ENCODE results near the gene PAN3. TPM values are rescaled to one million over a fixed set of nuclear protein-coding genes. Genes with fewer than 3 reads are reported as not detected.

The PAN3 gene
- total and polyA plus RNA-seq, 4 experiments from 2014 or later: 2.8 to 66.7 (median 36.4) TPM

DNA sequence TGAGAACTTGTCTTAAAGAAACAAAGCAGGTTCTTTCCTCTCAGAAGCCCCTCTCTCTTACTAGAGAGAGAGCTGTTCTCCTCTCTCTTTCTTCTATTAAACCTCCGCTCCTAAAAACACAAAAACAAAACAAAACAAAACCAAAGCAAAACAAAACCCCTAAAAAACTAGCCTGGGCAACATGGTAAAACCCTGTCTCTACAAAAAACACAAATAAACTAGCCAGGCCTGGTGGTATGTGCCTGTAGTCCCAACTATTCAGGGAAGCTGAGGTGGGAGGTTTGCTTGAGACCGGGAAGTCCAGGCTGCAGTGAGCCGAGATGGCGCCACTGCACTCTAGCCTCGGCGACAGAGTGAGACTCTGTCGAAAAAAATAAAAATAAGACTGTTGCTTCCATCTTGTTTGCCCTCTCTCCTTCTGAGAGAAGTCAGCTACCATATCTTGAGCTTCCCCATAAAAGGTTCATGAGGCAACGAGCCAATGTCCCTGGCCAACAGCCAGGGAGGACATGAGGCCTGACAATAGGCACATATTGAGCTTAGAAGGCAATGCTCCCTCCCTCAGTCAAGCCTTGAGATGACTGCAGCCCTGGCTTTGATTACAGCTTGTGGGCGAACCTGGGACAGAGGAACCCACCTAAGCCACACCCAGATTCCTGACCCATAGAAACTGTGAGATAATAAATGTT lies 20.5 kb upstream of the PAN3 start:
- intact Hi-C loops (cut with micrococcal nuclease): no loop called here
- peaks cover 6% of the 10 kb centered on the region for H3K4me1 ChIP-seq (ENCODE audit: insufficient read depth, low read length)
- ChIA-PET POLR2A (ENCODE audit: partially characterized antibody) (interaction anchor here (1.3 kb wide), 1 partner anchor 20 kb away, joined by 4 read pairs; no protein-coding TSS in a partner anchor), CTCF (ENCODE audit: partially characterized antibody) (no interaction called here)
- Mint-ChIP-seq H3K36me3 (no peaks in the 10 kb centered on the region), H3K27me3 (peaks cover 2 to 5% of the 10 kb centered on the region in 2 donors), H3K9me3 (peaks cover 0 to 2% (median 0%) of the 10 kb centered on the region in 8 donors), H3K4me3 (no peak overlapping the region), H3K4me1 (peaks cover 4 to 11% (median 8%) of the 10 kb centered on the region in 4 donors), H3K27ac (no peak overlapping the region)
- no peak overlapping the region for H3K4me3 ChIP-seq (ENCODE audit: low read length in 2 of 2)
- H3K9me3 ChIP-seq (ENCODE audit: control insufficient read depth in 1 of 2, low read length in 2 of 2): no peaks in the 10 kb centered on the region
- no peaks in the 10 kb centered on the region for H3K36me3 ChIP-seq (ENCODE audit: insufficient read depth, low read length)
- no peak for DNase-seq
- no peaks in the 10 kb centered on the region for H3K27me3 ChIP-seq (ENCODE audit: insufficient read depth, low read length)
- H3K27ac ChIP-seq (ENCODE audit: low read depth, low read length): no peak overlapping the region

DNA sequence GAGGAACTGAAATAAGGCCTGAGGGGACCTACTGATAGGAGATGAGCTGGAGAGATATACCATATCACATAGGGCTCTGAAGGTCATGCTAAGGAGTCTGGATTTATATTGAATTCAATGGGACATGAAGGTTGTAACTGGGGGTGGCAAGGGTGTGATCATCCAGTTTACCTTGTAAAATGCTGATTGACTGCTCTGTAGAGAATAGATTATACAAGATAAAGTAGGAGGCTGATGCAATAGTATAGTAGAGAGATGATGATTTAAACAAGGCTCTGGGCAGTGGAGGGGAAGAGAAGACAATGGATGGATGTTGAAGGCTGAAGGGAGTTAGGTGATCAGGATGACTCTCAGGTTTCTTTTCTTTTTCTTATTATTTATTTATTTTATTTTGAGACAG lies 18.0 kb upstream of the PAN3 start:
- Histone ChIP-seq H3K36me3 (ENCODE audit: insufficient read depth, low read length) (no peaks in the 10 kb centered on the region), H3K9me3 (ENCODE audit: control insufficient read depth in 1 of 2, low read length in 2 of 2) (no peaks in the 10 kb centered on the region), H3K27ac (ENCODE audit: low read depth, low read length) (no peak overlapping the region), H3K4me3 (ENCODE audit: low read length in 2 of 2) (no peak overlapping the region), H3K4me1 (ENCODE audit: insufficient read depth, low read length) (peaks cover 6% of the 10 kb centered on the region), H3K27me3 (ENCODE audit: insufficient read depth, low read length) (no peaks in the 10 kb centered on the region)
- DNase-seq: no peak
- intact Hi-C loops (cut with micrococcal nuclease): no loop called here
- Mint-ChIP-seq H3K27ac (no peak overlapping the region), H3K4me3 (peak overlapping the region in 2 of 8 donors; percentile 4 to 15), H3K36me3 (no peaks in the 10 kb centered on the region), H3K27me3 (peaks cover 3 to 5% of the 10 kb centered on the region in 2 donors), H3K4me1 (peaks cover 4 to 11% (median 8%) of the 10 kb centered on the region in 4 donors), H3K9me3 (peaks cover 0 to 2% (median 0%) of the 10 kb centered on the region in 8 donors)
- CTCF ChIA-PET (ENCODE audit: partially characterized antibody): no interaction called here
- POLR2A ChIA-PET (ENCODE audit: partially characterized antibody): no interaction called here

DNA sequence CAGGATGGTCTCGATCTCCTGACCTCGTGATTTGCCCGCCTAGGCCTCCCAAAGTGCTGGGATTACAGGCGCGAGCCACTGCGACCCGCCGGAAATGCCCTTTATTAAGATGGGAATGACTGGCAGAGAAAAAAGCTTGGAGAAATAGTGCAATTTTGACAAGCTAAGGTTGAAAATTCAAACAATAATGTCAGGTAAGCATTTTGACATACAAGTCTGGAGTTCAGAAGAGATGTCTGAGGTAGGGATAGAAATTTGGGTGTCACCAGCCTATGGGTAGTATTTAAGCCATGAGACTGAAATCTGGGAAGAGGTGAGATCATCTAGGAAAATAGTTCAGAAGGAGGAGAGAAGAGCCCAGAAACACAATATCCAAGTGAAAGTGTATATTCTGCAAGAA lies 17.1 kb upstream of the PAN3 start:
- intact Hi-C loops (cut with micrococcal nuclease): no loop called here
- Mint-ChIP-seq H3K4me3 (peak overlapping the region in 6 of 8 donors; percentile 11 to 52 (median 15)), H3K36me3 (no peaks in the 10 kb centered on the region), H3K9me3 (peaks cover 0 to 2% (median 0%) of the 10 kb centered on the region in 8 donors), H3K27me3 (peaks cover 3 to 5% of the 10 kb centered on the region in 2 donors), H3K27ac (peak overlapping the region in 2 of 7 donors; percentile 6 to 17), H3K4me1 (peaks cover 4 to 11% (median 8%) of the 10 kb centered on the region in 4 donors)
- H3K27ac ChIP-seq (ENCODE audit: low read depth, low read length): no peak overlapping the region
- no peaks in the 10 kb centered on the region for H3K27me3 ChIP-seq (ENCODE audit: insufficient read depth, low read length)
- ChIA-PET POLR2A (ENCODE audit: partially characterized antibody) (no interaction called here), CTCF (ENCODE audit: partially characterized antibody) (interaction anchor here (0.6 kb wide), 1 partner anchor 64 kb away, joined by 3 read pairs; no protein-coding TSS in a partner anchor)
- no peaks in the 10 kb centered on the region for H3K9me3 ChIP-seq (ENCODE audit: control insufficient read depth in 1 of 2, low read length in 2 of 2)
- no peak for DNase-seq
- no peak overlapping the region for H3K4me3 ChIP-seq (ENCODE audit: low read length in 2 of 2)
- no peaks in the 10 kb centered on the region for H3K36me3 ChIP-seq (ENCODE audit: insufficient read depth, low read length)
- H3K4me1 ChIP-seq (ENCODE audit: insufficient read depth, low read length): peaks cover 6% of the 10 kb centered on the region

DNA sequence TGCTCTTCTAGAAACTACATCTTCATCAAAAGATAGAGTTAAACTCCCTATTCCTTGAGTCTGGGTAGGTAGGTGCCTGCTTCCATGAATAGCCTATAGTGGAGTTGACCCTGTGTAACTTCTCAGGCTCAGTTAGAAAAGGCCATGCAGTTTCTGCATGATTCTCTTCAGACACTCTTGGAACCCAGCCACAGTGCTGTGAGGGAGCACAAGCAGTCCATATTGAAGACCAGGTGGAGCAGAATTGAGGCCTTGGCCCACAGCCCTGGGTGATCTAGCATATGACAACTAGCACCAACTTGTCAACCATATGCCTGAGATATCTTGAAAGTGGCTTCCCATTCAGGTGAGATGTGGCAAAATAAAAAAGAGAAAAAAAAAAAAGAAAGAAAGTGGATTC lies 10.3 kb upstream of the PAN3 start:
- CTCF ChIA-PET (ENCODE audit: partially characterized antibody): no interaction called here
- Mint-ChIP-seq H3K36me3 (no peaks in the 10 kb centered on the region), H3K9me3 (no peaks in the 10 kb centered on the region), H3K4me1 (no peaks in the 10 kb centered on the region), H3K27me3 (peaks cover 0 to 2% of the 10 kb centered on the region in 2 donors), H3K27ac (no peak overlapping the region), H3K4me3 (no peak overlapping the region)
- POLR2A ChIA-PET (ENCODE audit: partially characterized antibody): no interaction called here
- H3K4me3 ChIP-seq (ENCODE audit: low read length in 2 of 2): no peak overlapping the region
- DNase-seq: no peak
- no peaks in the 10 kb centered on the region for H3K9me3 ChIP-seq (ENCODE audit: control insufficient read depth in 1 of 2, low read length in 2 of 2)
- no peaks in the 10 kb centered on the region for H3K36me3 ChIP-seq (ENCODE audit: insufficient read depth, low read length)
- no peaks in the 10 kb centered on the region for H3K27me3 ChIP-seq (ENCODE audit: insufficient read depth, low read length)
- H3K27ac ChIP-seq (ENCODE audit: low read depth, low read length): no peak overlapping the region
- intact Hi-C loops (cut with micrococcal nuclease): no loop called here
- H3K4me1 ChIP-seq (ENCODE audit: insufficient read depth, low read length): no peaks in the 10 kb centered on the region

DNA sequence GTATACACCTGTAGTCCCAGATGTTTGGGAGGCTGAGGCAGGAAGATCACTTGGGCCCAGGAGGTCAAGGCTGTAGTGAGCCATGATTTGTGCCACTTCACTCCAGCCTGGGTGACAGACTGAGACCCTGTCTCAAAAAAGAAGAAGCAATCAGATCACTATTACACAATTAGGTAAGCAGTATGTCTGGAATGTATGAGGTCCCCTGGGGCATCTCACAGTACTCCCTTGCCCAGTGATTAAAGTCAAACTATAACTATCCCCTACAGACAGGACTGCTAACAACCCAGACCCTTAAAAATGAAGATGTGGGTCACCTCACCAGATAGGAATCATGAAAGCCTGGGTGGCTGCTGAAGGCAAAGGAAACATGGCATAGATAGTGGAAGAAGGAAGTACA lies 9.4 kb upstream of the PAN3 start:
- ChIA-PET POLR2A (ENCODE audit: partially characterized antibody) (no interaction called here), CTCF (ENCODE audit: partially characterized antibody) (no interaction called here)
- no peaks in the 10 kb centered on the region for H3K36me3 Mint-ChIP-seq
- H3K27me3 Mint-ChIP-seq: no peaks in the 10 kb centered on the region
- no peaks in the 10 kb centered on the region for H3K9me3 Mint-ChIP-seq
- no peaks in the 10 kb centered on the region for H3K27me3 ChIP-seq (ENCODE audit: insufficient read depth, low read length)
- no peak overlapping the region for H3K4me3 Mint-ChIP-seq
- H3K4me3 ChIP-seq (ENCODE audit: low read length in 2 of 2): no peak overlapping the region
- H3K27ac Mint-ChIP-seq: no peak overlapping the region
- no peaks in the 10 kb centered on the region for H3K36me3 ChIP-seq (ENCODE audit: insufficient read depth, low read length)
- no peaks in the 10 kb centered on the region for H3K9me3 ChIP-seq (ENCODE audit: control insufficient read depth in 1 of 2, low read length in 2 of 2)
- H3K4me1 ChIP-seq (ENCODE audit: insufficient read depth, low read length): no peaks in the 10 kb centered on the region
- no peak for DNase-seq
- intact Hi-C loops (cut with micrococcal nuclease): no loop called here
- H3K4me1 Mint-ChIP-seq: no peaks in the 10 kb centered on the region
- H3K27ac ChIP-seq (ENCODE audit: low read depth, low read length): no peak overlapping the region

DNA sequence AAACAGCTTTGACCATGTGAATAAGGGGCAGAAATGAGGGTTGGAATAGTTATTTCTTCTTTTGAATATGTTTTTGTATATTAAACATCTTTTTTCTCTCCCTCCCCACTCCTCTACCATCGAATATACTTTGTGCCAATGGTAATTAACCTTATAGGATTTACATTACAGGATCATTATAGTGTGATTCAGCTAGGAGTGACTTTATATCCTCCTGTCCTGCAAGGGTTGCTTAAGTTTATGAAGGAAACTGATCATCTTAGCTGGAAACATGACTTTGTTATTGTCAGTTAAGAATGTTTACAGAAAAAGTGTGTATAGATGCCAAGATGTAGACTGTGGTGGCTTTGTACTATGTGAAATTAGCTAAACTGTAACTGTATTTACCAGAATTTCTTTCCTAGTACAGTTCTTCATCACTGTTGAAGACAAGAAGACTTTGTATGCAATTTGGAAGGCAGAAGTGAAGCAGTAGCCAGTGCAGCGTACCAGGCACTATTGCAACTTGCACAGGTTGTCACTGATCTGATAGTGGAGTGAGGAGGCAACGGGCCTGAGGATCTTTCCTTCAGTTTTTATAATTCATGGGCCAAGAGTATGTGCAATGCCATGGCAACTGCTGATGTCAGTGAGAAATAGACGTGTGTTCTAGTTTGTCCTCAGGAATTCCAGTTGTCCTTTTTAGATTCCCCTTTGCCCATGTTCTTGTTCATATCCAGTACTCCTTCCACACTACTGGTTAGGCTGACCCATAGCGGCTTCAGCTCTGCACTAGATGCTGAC lies 8.2 kb upstream of the PAN3 start:
- Histone ChIP-seq H3K36me3 (ENCODE audit: insufficient read depth, low read length) (no peaks in the 10 kb centered on the region), H3K9me3 (ENCODE audit: control insufficient read depth in 1 of 2, low read length in 2 of 2) (no peaks in the 10 kb centered on the region), H3K27me3 (ENCODE audit: insufficient read depth, low read length) (no peaks in the 10 kb centered on the region), H3K4me3 (ENCODE audit: low read length in 2 of 2) (no peak overlapping the region), H3K4me1 (ENCODE audit: insufficient read depth, low read length) (no peaks in the 10 kb centered on the region), H3K27ac (ENCODE audit: low read depth, low read length) (no peak overlapping the region)
- CTCF ChIA-PET (ENCODE audit: partially characterized antibody): interaction anchor here (1.0 kb wide), 1 partner anchor 25 kb away, joined by 3 read pairs; no protein-coding TSS in a partner anchor
- intact Hi-C loops (cut with micrococcal nuclease): loop anchor here (10.0 kb wide), 1 partner anchor 1465 kb away; the partner anchor contains the start of gene SLC7A1
- H3K36me3 Mint-ChIP-seq: no peaks in the 10 kb centered on the region
- POLR2A ChIA-PET (ENCODE audit: partially characterized antibody): no interaction called here
- H3K9me3 Mint-ChIP-seq: no peaks in the 10 kb centered on the region
- DNase-seq: no peak
- H3K4me1 Mint-ChIP-seq: no peaks in the 10 kb centered on the region
- H3K27me3 Mint-ChIP-seq: no peaks in the 10 kb centered on the region
- no peak overlapping the region for H3K4me3 Mint-ChIP-seq
- H3K27ac Mint-ChIP-seq: no peak overlapping the region

DNA sequence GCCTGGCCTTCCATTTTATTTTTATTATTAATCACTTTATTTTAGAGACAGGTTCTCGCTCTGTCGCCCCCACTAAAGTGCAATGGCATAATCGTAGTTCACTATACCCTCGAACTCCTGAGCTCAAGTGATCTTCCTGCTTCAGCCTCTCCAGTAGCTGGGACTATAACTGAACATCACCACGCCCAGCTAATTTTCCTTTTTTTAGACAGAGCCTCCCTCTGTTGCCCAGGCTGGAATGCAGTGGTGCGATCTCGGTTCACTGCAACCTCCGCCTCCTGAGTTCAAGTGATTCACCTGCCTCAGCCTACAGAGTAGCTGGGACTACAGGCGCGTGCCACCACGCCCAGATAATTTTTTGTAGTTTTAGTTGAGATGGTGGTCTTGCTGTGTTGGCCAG lies 6.7 kb upstream of the PAN3 start:
- Histone ChIP-seq H3K4me3 (ENCODE audit: low read length in 2 of 2) (no peak overlapping the region), H3K36me3 (ENCODE audit: insufficient read depth, low read length) (no peaks in the 10 kb centered on the region), H3K27me3 (ENCODE audit: insufficient read depth, low read length) (no peaks in the 10 kb centered on the region), H3K27ac (ENCODE audit: low read depth, low read length) (no peak overlapping the region), H3K9me3 (ENCODE audit: control insufficient read depth in 1 of 2, low read length in 2 of 2) (no peaks in the 10 kb centered on the region), H3K4me1 (ENCODE audit: insufficient read depth, low read length) (peaks cover 2% of the 10 kb centered on the region)
- CTCF ChIA-PET (ENCODE audit: partially characterized antibody): no interaction called here
- POLR2A ChIA-PET (ENCODE audit: partially characterized antibody): no interaction called here
- Mint-ChIP-seq H3K27me3 (no peaks in the 10 kb centered on the region), H3K9me3 (no peaks in the 10 kb centered on the region), H3K4me1 (peaks cover 2 to 7% (median 4%) of the 10 kb centered on the region in 4 donors), H3K36me3 (no peaks in the 10 kb centered on the region), H3K4me3 (no peak overlapping the region), H3K27ac (no peak overlapping the region)
- intact Hi-C loops (cut with micrococcal nuclease): loop anchor here (10.0 kb wide), 1 partner anchor 1463 kb away; the partner anchor contains the start of gene SLC7A1
- no peak for DNase-seq
